ENCODE data around the gene UBE2V1.

Gene UBE2V1

GRCh38 chr20:50049442-50050026 lies 63.4 kb downstream of the UBE2V1 start:
- H3K4me3 ChIP-seq (replicated peaks; ENCODE audit: low read depth, low read length): no peak overlapping the region
- no peak for TF ChIP-seq CTCF (IDR thresholded peaks at IDR 0.05; ENCODE audit: low read length, missing control alignments)
- no peak for DNase-seq (ENCODE audit: low read depth)

GRCh38 chr20:50048420-50049166 lies 64.4 kb downstream of the UBE2V1 start:
- no peak for TF ChIP-seq CTCF (IDR thresholded peaks at IDR 0.05; ENCODE audit: low read length, missing control alignments)
- no peak for DNase-seq (ENCODE audit: low read depth)
- no peak overlapping the region for H3K4me3 ChIP-seq (replicated peaks; ENCODE audit: low read depth, low read length)

GRCh38 chr20:50044353-50044960 lies 68.5 kb downstream of the UBE2V1 start:
- no peak for DNase-seq (ENCODE audit: low read depth)
- no peak overlapping the region for H3K4me3 ChIP-seq (replicated peaks; ENCODE audit: low read depth, low read length)
- no peak for TF ChIP-seq CTCF (IDR thresholded peaks at IDR 0.05; ENCODE audit: low read length, missing control alignments)

DNA sequence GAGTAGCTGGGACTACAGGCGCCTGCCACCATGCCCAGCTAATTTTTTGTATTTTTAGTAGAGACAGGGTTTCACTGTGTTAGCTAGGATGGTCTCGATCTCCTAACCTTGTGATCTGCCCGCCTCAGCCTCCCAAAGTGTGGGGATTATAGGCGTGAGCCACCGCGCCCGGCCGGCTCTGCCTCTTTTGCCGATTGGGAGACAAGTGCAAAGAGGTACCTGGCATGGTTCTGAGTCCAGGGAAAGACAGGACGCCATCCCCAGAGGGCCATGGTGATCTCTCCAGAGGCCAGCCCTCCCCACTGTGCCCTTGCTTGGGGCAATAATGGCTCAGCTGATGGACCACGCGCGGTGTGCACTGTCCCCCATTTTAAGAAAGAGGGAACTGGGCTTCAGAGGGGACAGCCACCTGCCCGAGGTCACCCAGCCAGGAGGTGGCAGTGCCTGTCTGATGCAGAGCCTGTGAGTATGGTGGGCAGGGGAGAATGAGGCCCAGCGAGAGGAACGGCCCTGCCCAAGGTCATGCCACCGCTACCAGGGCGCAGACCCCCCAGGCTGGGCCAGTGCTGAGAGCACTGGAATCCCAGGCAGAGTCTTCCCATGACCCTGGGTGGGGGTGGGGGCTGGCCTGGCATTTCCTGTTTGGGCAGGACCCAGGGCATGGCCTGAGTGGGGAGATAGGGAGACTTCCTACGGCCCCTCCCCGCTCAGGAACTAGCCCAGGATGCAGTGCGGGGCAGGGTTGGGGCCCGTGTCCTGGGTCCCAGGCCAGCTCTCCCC lies 69.2 kb downstream of the UBE2V1 start:
- no peak for DNase-seq (ENCODE audit: low read depth)
- no peak for TF ChIP-seq CTCF (IDR thresholded peaks at IDR 0.05; ENCODE audit: low read length, missing control alignments)
- no peak overlapping the region for H3K4me3 ChIP-seq (replicated peaks; ENCODE audit: low read depth, low read length)

GRCh38 chr20:50042370-50043313 lies 70.3 kb downstream of the UBE2V1 start:
- DNase-seq (ENCODE audit: low read depth): no peak
- no peak for TF ChIP-seq CTCF (IDR thresholded peaks at IDR 0.05; ENCODE audit: low read length, missing control alignments)
- H3K4me3 ChIP-seq (replicated peaks; ENCODE audit: low read depth, low read length): no peak overlapping the region

- no peak for TF ChIP-seq CTCF (IDR thresholded peaks at IDR 0.05; ENCODE audit: low read length, missing control alignments)
- H3K4me3 ChIP-seq (replicated peaks; ENCODE audit: low read depth, low read length): no peak overlapping the region
- DNase-seq (ENCODE audit: low read depth): no peak
Measured at GRCh38 chr20:50041246-50041873, 71.6 kb downstream of the UBE2V1 start.

Measured in fibroblast of pulmonary artery (primary cell).